OCI-LY3 (cell line): ENCODE measurements around the gene PCGF1.

ENCODE experiments used
- H2AFZ ChIP-seq: fragments of 200-600, 300-600 bp; shearing (Covaris generic); 2 replicates; pipeline ENCODE4 v1.6.0; 2014; ENCODE audit warnings: antibody characterized with exemption, low read depth, low read length
- H3K27ac ChIP-seq: fragments of 200-600, 300-600 bp; sonication (generic); 2 replicates; pipeline ENCODE4 v1.5.1; 2014; ENCODE audit warnings: mild to moderate bottlenecking, low read length, moderate library complexity, mixed read lengths
- H3K27me3 ChIP-seq: fragments of 200-600, 300-600 bp; sonication (generic); 2 replicates; pipeline ENCODE4 v1.6.1; 2014; ENCODE audit warnings: low read depth, low read length, mixed read lengths
- H3K36me3 ChIP-seq: fragments of 200-600, 300-600 bp; sonication (generic); replicated peaks from 2 replicates; pipeline ENCODE3; 2014; ENCODE audit warnings: low read depth, low read length, mixed read lengths
- H3K4me1 ChIP-seq: fragments of 300-600, 200-600 bp; sonication (generic); 2 replicates; pipeline ENCODE4 v1.6.1; 2014; ENCODE audit warnings: low read length, mixed read lengths
- H3K4me2 ChIP-seq: fragments of 200-600, 300-600 bp; sonication (generic); 2 replicates; pipeline ENCODE4 v1.6.1; 2014; ENCODE audit warnings: low read length, mixed read lengths
- H3K4me3 ChIP-seq: fragments of 300-600, 200-600 bp; sonication (generic); 2 replicates; pipeline ENCODE4 v1.5.1; 2014; ENCODE audit warnings: antibody characterized with exemption, mild to moderate bottlenecking, low read length, moderate library complexity
- H3K79me2 ChIP-seq: fragments of 300-600, 200-600 bp; shearing (Covaris generic); 2 replicates; pipeline ENCODE4 v1.6.1; 2014; ENCODE audit warnings: mild to moderate bottlenecking, low read length, mixed read lengths
- H3K9ac ChIP-seq: fragments of 300-600, 200-600 bp; shearing (Covaris generic); 2 replicates; pipeline ENCODE4 v1.6.0; 2014; ENCODE audit warnings: mild to moderate bottlenecking, low read length, moderate library complexity
- H3K9me3 ChIP-seq: fragments of 200-600, 300-600 bp; shearing (Covaris generic); 2 replicates; pipeline ENCODE4 v1.6.1; 2014; ENCODE audit warnings: low read length, mixed read lengths; ENCODE audit not compliant: insufficient read depth
- H4K20me1 ChIP-seq: fragments of 200-600, 300-600 bp; sonication (generic); 2 replicates; pipeline ENCODE4 v1.6.1; 2016; ENCODE audit warnings: low read length, mixed read lengths; ENCODE audit not compliant: insufficient read depth
- EZH2phosphoT487 ChIP-seq: fragments of 200-600 bp; shearing (Covaris generic); IDR thresholded peaks from 2 replicates; pipeline ENCODE4 v1.6.1; 2018; ENCODE audit warnings: antibody characterized with exemption, mixed run types, low read depth
- TF ChIP-seq, protein P1 (sequence below): fragments of 200-600, 300-600 bp; sonication (generic); IDR thresholded peaks from 2 replicates; pipeline ENCODE4 v1.5.1; 2014; ENCODE audit warnings: antibody characterized with exemption, low read length, low read depth

The PCGF1 gene

DNA sequence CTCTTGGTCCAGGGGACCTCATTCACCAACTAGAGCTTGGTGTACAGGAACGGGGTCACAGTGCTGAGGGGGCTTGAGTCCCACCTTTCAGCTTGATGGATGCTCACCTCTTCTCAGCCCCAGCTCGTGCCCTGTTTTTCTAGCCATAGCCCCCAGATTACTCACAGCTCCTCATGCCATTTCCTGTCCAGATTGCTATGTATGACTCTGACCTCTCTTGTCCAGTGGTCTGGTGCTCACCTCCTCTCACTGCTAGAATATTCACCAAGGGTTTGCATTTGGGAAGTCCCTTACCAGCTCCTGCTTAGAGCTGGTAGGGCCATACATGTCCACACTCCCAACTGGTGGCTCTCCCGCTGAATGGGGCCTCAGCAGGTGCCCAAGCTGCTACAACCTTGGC, 13.9 kb downstream of the PCGF1 start:
- no peaks in the 10 kb centered on the region for H3K27me3 ChIP-seq
- H3K27ac ChIP-seq = no peak overlapping the region
- TF ChIP-seq, protein P1, sequence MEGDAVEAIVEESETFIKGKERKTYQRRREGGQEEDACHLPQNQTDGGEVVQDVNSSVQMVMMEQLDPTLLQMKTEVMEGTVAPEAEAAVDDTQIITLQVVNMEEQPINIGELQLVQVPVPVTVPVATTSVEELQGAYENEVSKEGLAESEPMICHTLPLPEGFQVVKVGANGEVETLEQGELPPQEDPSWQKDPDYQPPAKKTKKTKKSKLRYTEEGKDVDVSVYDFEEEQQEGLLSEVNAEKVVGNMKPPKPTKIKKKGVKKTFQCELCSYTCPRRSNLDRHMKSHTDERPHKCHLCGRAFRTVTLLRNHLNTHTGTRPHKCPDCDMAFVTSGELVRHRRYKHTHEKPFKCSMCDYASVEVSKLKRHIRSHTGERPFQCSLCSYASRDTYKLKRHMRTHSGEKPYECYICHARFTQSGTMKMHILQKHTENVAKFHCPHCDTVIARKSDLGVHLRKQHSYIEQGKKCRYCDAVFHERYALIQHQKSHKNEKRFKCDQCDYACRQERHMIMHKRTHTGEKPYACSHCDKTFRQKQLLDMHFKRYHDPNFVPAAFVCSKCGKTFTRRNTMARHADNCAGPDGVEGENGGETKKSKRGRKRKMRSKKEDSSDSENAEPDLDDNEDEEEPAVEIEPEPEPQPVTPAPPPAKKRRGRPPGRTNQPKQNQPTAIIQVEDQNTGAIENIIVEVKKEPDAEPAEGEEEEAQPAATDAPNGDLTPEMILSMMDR = no peak
- no peak for TF ChIP-seq EZH2phosphoT487

GRCh38 chr2:74491648-74492544, 15.6 kb downstream of the PCGF1 start:
- H3K27ac ChIP-seq = no peak overlapping the region
- TF ChIP-seq EZH2phosphoT487 = no peak

More for the DNA sequence above, 13.9 kb downstream of the PCGF1 start:
- Histone ChIP-seq H3K4me3 (no peak overlapping the region), H3K9me3 (no peaks in the 10 kb centered on the region), H3K4me2 (no peak overlapping the region), H3K36me3 (peaks cover 17% of the 10 kb centered on the region), H3K4me1 (no peaks in the 10 kb centered on the region), H4K20me1 (no peaks in the 10 kb centered on the region), H3K79me2 (no peaks in the 10 kb centered on the region), H2AFZ (no peak overlapping the region), H3K9ac (no peak overlapping the region)

GRCh38 chr2:74489906-74490305, 17.6 kb downstream of the PCGF1 start:
- H2AFZ ChIP-seq = no peak overlapping the region
- no peak overlapping the region for H3K27ac ChIP-seq
- no peaks in the 10 kb centered on the region for H3K4me1 ChIP-seq
- no peaks in the 10 kb centered on the region for H3K9me3 ChIP-seq
- no peaks in the 10 kb centered on the region for H4K20me1 ChIP-seq
- H3K9ac ChIP-seq = no peak overlapping the region
- H3K4me2 ChIP-seq = no peak overlapping the region
- H3K36me3 ChIP-seq = peaks cover 20% of the 10 kb centered on the region
- no peaks in the 10 kb centered on the region for H3K79me2 ChIP-seq
- TF ChIP-seq EZH2phosphoT487 = no peak
- TF ChIP-seq, protein P1 = no peak
- no peaks in the 10 kb centered on the region for H3K27me3 ChIP-seq
- no peak overlapping the region for H3K4me3 ChIP-seq

More at GRCh38 chr2:74491648-74492544, 15.6 kb downstream of the PCGF1 start:
- H4K20me1 ChIP-seq = no peaks in the 10 kb centered on the region
- no peaks in the 10 kb centered on the region for H3K9me3 ChIP-seq
- H3K36me3 ChIP-seq = peaks cover 17% of the 10 kb centered on the region
- H3K9ac ChIP-seq = no peak overlapping the region
- no peak overlapping the region for H3K4me3 ChIP-seq
- H3K27me3 ChIP-seq = no peaks in the 10 kb centered on the region
- H3K4me2 ChIP-seq = no peak overlapping the region
- no peaks in the 10 kb centered on the region for H3K4me1 ChIP-seq
- H2AFZ ChIP-seq = no peak overlapping the region
- H3K79me2 ChIP-seq = no peaks in the 10 kb centered on the region

DNA sequence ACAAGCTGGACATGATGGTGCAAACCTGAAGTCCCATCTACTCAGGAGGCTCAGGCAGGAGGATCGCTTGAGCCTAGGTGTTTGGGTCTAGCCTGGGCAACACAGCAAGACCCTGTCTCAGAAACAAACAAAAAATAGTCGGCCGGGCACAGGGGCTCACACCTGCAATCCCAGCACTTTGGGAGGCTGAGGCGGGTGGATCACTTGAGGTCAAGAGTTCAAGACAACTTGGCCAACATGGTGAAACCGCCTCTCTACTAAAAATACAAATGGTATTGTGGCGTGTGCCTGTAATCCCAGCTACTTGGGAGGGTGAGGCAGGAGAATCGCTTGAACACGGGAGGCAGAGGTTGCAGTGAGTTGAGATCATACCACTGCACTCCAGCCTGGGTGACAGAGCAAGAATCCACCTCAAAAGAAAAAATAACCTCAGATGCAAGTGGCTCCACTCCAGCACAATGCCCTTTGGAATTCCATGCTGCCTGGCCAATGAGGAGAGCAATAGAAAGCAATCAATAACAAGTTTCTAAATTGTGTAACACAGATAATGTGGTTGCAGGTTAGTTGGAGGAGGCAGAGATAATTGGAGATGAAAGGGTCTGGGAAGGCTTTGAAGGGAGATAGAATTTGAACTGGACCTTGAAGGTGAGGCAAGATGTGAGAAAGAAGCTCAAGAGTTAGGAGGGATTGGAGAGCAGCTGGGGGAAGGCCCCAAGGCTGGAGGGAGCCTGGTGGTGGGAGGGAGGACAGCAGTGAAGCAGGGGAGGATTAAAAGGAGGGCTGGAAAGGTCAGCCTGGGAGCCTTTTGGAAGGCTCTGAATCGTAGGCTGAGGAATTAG, 18.6 kb downstream of the PCGF1 start:
- no peak overlapping the region for H3K4me2 ChIP-seq
- TF ChIP-seq, protein P1 = no peak
- no peak for TF ChIP-seq EZH2phosphoT487
- no peak overlapping the region for H3K27ac ChIP-seq
- H3K27me3 ChIP-seq = no peaks in the 10 kb centered on the region
- no peak overlapping the region for H3K9ac ChIP-seq
- H3K36me3 ChIP-seq = peaks cover 20% of the 10 kb centered on the region
- no peak overlapping the region for H2AFZ ChIP-seq
- no peaks in the 10 kb centered on the region for H4K20me1 ChIP-seq
- no peaks in the 10 kb centered on the region for H3K9me3 ChIP-seq
- no peaks in the 10 kb centered on the region for H3K4me1 ChIP-seq
- peaks cover 1% of the 10 kb centered on the region; the same call in 1 of the 2 replicates for H3K79me2 ChIP-seq
- H3K4me3 ChIP-seq = no peak overlapping the region
